Choroid plexus epithelial cell (primary cell): ENCODE data around the gene WNK2.

Experiments used
- DNase-seq: peaks from one replicate; pipeline ENCODE4 v3.0.0-alpha.2; 2010; ENCODE audit warnings: low read depth
- H3K4me3 ChIP-seq: 2 replicates; pipeline ENCODE4 v1.5.1; 2011; ENCODE audit warnings: low read depth, mild to moderate bottlenecking, control low read depth, low read length, moderate library complexity
- TF ChIP-seq, protein P1 (sequence below): conservative IDR thresholded peaks from 2 replicates; pipeline ENCODE4 v1.5.1; 2011; ENCODE audit warnings: low read depth, mild to moderate bottlenecking, control low read depth, inconsistent platforms, low read length, moderate library complexity

The WNK2 gene

DNA sequence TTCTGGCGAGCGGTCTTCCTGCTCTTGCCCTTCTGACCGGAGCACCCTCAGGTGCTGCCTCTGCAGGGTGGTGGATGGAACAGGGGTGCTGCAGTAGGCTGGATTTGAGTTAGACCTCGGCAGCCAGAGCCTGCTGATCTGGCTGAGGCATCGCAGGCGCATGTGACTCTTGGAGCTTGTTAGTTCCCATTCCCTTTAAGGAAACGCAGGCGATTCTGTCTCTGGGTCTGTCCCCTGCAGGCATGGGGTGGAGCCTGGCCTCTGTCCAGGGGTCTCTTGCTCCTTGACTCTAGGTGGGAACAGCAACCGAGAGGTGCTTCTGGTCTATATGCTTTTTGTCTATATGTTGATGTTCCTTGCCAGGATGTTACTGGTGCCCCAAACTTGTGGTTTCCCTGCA lies 3.1 kb downstream of the WNK2 start:
- TF ChIP-seq, protein P1, sequence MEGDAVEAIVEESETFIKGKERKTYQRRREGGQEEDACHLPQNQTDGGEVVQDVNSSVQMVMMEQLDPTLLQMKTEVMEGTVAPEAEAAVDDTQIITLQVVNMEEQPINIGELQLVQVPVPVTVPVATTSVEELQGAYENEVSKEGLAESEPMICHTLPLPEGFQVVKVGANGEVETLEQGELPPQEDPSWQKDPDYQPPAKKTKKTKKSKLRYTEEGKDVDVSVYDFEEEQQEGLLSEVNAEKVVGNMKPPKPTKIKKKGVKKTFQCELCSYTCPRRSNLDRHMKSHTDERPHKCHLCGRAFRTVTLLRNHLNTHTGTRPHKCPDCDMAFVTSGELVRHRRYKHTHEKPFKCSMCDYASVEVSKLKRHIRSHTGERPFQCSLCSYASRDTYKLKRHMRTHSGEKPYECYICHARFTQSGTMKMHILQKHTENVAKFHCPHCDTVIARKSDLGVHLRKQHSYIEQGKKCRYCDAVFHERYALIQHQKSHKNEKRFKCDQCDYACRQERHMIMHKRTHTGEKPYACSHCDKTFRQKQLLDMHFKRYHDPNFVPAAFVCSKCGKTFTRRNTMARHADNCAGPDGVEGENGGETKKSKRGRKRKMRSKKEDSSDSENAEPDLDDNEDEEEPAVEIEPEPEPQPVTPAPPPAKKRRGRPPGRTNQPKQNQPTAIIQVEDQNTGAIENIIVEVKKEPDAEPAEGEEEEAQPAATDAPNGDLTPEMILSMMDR, result no peak
- DNase-seq, result no peak
- no peak overlapping the region for H3K4me3 ChIP-seq

DNA sequence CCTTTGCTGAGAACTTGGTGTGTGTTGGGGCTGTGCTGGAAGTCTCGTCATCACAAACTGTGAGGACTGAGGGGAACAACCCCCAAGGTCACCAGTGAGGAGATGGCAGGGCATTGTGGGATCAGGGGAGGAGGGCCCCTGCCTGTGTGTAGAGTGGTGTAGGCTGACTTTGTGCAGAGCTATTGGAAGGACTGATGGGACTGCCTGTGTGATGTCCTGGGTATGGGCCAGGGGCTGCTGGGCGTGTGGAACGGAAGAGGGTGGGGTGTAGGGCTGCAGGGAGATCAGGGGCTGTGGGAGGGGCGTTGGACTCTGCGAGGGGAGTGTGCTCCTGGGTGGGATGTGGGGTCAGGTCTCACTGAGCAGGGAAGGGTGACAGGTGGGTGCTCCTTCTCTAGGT lies 3.6 kb downstream of the WNK2 start:
- DNase-seq, result no peak
- H3K4me3 ChIP-seq, result no peak overlapping the region
- TF ChIP-seq, protein P1, result no peak

DNA sequence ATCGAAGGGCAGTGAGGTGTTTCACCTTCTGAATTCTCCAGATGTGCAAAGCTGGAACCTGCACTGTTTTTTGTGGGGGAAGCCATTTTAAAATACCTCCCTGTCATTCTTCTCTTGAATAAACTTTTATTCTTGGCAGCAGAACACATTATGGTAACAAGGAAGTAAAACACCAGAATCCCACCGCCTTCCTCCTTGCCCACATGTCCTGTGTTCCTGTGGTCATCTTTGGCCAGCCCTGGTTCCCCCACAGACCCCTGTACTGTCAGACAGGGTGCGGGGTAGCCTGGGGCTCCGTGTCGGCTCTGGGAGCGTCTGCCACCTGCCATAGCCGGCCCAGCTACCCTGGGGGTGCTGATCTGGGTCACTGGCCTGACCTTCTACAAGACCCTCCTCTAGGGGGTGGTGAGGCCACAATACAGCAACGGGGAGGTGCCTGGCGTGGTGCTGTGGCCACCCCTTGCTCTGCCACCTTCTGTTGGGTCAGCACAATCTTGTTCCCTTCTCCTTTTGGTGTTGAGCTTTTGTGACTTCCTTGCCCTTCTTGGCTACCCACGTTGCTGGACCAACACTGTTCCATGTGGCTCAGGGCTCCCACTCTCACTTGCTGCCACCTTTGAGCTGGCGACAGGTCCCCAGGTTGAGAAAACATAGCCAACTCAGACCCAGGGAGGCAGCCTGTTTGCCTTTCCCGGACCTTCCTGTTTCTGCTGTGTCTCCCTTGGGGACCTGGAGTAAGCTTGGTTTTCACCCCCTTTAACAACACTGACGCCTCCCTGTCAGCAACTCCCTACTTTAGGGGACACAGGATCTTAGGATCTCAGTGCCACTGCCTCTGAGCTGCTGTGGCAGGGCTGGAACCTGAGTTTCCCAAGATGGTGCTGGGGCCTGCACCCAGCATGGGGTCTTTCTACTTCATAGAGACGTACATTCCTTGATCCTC lies 4.8 kb downstream of the WNK2 start:
- no peak overlapping the region for H3K4me3 ChIP-seq
- no peak for DNase-seq
- TF ChIP-seq, protein P1, result no peak

DNA sequence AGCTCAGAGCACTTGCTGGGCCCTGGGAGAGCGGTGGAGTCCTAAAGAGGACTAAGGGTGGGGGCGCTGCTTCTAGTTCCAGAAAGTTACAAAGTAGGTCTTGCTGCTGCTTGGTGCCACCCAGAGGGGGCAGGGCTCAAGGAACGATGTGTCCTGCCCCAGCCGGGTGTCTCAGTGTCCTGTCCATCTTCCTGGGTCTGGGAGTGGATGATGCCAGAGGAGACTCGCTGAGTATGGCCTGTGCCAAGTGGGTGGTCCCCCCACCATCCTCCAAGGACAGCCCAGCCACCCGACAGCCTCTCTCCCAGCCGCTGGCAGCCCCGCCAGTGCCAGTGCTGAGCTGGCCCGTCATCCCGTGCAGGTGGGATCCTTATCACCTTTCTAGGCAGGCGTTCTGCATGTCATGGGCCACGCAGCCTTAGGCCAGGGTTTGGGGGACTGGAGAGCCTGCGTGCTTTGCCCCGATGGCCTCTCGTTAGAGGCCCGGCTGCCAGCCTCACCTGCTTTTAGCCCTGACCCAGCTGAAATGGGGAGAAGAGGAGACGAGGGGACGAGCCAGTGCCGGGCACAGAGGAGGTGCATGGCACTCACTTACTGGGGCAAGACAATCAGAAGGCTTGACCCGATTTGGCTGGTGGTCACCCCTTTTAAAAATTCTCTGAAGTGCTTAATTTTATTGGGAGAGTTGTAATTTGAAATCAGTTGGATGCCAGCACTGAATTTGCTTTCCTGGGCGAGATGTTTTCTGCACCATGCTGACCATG lies 5.6 kb downstream of the WNK2 start:
- H3K4me3 ChIP-seq, result no peak overlapping the region
- TF ChIP-seq, protein P1, result no peak
- no peak for DNase-seq

DNA sequence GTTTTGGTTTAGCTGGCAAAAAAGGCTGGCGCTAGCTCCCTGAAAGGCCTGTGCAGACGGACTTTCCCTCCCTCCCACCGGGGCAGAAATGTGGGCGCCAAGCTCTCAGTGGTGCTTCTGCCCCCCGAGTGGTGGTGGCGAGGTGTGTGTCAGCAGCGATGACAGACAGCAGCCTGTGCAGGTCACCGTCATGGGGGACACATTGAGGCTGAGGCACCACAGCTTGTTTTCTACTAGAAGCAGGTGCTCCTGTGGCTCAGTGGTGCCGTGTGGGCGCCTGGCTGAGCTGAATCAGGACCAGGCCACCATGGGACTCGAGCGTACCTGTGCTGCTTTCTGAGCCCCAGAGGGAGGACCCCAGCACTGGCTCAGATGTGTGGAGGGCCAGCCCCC lies 6.2 kb downstream of the WNK2 start:
- H3K4me3 ChIP-seq, result no peak overlapping the region
- TF ChIP-seq, protein P1, result no peak
- DNase-seq, result no peak

DNA sequence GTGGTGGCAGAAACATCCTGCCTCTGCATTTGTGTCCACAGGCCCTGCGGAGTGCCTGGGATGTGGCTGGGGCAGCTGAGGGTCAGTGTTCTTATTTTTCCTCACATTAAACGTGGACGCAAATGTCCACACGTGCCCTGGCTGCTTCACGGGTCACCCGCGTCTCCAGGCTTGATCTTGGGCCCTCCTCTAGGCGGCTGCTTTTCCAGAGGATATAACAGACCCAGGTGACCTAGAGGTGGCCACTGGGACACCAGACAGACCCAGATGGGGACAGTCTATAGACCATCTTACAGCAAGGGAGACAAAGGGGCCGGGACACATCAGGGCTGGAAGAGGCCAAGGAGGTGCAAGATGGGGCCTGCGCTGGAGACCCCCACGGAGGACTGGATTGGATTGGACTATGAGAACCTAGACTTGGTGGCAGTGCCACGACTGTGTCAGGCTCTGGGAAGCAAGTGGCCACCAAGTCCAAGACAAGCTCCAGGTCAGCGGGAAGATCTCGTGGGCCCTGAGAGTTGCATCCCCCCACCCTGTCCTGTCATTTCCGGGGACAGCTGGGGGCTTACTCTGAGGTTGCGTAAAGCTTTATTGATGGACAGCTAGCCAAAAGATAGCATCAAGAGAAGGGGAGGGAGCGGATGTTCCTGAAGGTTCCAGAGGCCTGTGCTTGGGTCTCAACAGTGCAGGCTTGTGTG lies 6.9 kb downstream of the WNK2 start:
- no peak overlapping the region for H3K4me3 ChIP-seq
- TF ChIP-seq, protein P1, result no peak
- DNase-seq, result no peak
